Gastrocnemius medialis (tissue), 4 donors: Measurements from ENCODE around the gene PROC. TPM values are rescaled to one million over a fixed set of nuclear protein-coding genes. Genes with fewer than 3 reads are reported as not detected.

Source experiments
- ATAC-seq, 2 donors: fragments of 150-250 bp; one replicate each; pipeline ENCODE4 v1.9.1; 2016
- DNase-seq, 2 donors: peaks; one replicate each; pipeline ENCODE4 v3.0.0-alpha.2; 2019
- H3K27ac ChIP-seq, 4 donors: fragments of 200-600 bp; sonication (generic); 1 replicate in 1 of 4; 2 replicates in 3 of 4; pipeline ENCODE4 v1.5.1; 2016 to 2018; ENCODE audit warnings: mild to moderate bottlenecking in 2 of 4, moderate library complexity in 1 of 4
- H3K27me3 ChIP-seq, 3 donors: fragments of 200-600 bp; sonication (generic) in 2 of 3; 1 replicate in 1 of 3; 2 replicates in 2 of 3; pipeline versions ENCODE4 v1.5.1 to v1.6.0; 2016 to 2019; ENCODE audit warnings: mild to moderate bottlenecking in 1 of 3, moderate library complexity in 1 of 3
- H3K36me3 ChIP-seq, 2 donors: fragments of 200-600 bp; sonication (generic) in 1 of 2; one replicate each; pipeline ENCODE4 v1.5.1; 2017 to 2018
- H3K4me1 ChIP-seq, 2 donors: fragments of 200-600 bp; sonication (generic) in 1 of 2; one replicate each; pipeline ENCODE4 v1.5.1; 2016 to 2017; ENCODE audit warnings: mild to moderate bottlenecking in 2 of 2
- H3K4me3 ChIP-seq, 4 donors: fragments of 200-600 bp; sonication (generic) in 3 of 4; 1 replicate in 1 of 4; 2 replicates in 3 of 4; pipeline ENCODE4 v1.5.1; 2016 to 2019; ENCODE audit warnings: mild to moderate bottlenecking in 2 of 4
- H3K9me3 ChIP-seq, 3 donors: fragments of 200-600 bp; sonication (generic) in 2 of 3; 1 replicate in 1 of 3; 2 replicates in 2 of 3; pipeline ENCODE4 v1.5.1; 2016 to 2019
- CTCF ChIP-seq, 5 experiments: fragments of 450-650 bp in 3 of 5; fragments of 200-600 bp in 2 of 5; sonication (generic) in 2 of 5; IDR thresholded peaks in 4 of 5; conservative IDR thresholded peaks in 1 of 5; 1 replicate in 4 of 5; 2 replicates in 1 of 5; pipeline ENCODE4 v1.5.1; 2016 to 2019; ENCODE audit warnings: antibody characterized with exemption in 5 of 5, mild to moderate bottlenecking in 3 of 5, moderate library complexity in 3 of 5
- POLR2A ChIP-seq, 2 donors: fragments of 450-650 bp; IDR thresholded peaks; one replicate each; pipeline ENCODE4 v1.6.1; 2017; ENCODE audit warnings: antibody characterized with exemption in 2 of 2, mild to moderate bottlenecking in 2 of 2, moderate library complexity in 2 of 2
- in situ Hi-C, 4 donors: fragments of 200-750 bp; cut with MboI; loops; one replicate each; pipeline versions ENCODE4 v1.15.0 to v1.8.0; 2017; ENCODE audit warnings: low sequenced_read_pairs in 4 of 4
- intact Hi-C: fragments of 100-400 bp; cut with DNase I; formaldehyde crosslinking; loops from one replicate; pipeline ENCODE4 v1.15.1; 2023; ENCODE audit warnings: low total_unique reads
- total RNA-seq, 4 donors: library from RNA; depleted of rRNA; stranded (reverse); fragments of >200 nt; gene quantifications; one replicate each; pipeline versions ENCODE4 v1.1.0 to v1.2.3, GENCODE V29; 2016

The PROC gene
- total RNA-seq, 4 donors from 2014 or later = 0.29 to 0.58 TPM; not detected in 2

GRCh38 chr2:127453392-127454171 lies 35.4 kb downstream of the PROC start:
- Histone ChIP-seq H3K4me3 (no peak overlapping the region), H3K36me3 (no peaks in the 10 kb centered on the region), H3K9me3 (no peaks in the 10 kb centered on the region), H3K4me1 (no peaks in the 10 kb centered on the region), H3K27ac (no peak overlapping the region), H3K27me3 (no peaks in the 10 kb centered on the region)
- no peak for DNase-seq
- no peak for ATAC-seq
- intact Hi-C loops = no loop called here
- TF ChIP-seq CTCF (IDR thresholded peaks at IDR 0.05 in 4 of 5, conservative IDR thresholded peaks at IDR 0.05 in 1 of 5) = no peak
- TF ChIP-seq POLR2A (IDR thresholded peaks at IDR 0.05) = no peak
- in situ Hi-C loops = no loop called here

- no peaks in the 10 kb centered on the region for H3K9me3 ChIP-seq
- no peaks in the 10 kb centered on the region for H3K36me3 ChIP-seq
- no peak for DNase-seq
- H3K27ac ChIP-seq = no peak overlapping the region
- H3K4me1 ChIP-seq = no peaks in the 10 kb centered on the region
- no peaks in the 10 kb centered on the region for H3K27me3 ChIP-seq
- H3K4me3 ChIP-seq = no peak overlapping the region
- no peak for ATAC-seq
- intact Hi-C loops = no loop called here
- in situ Hi-C loops = no loop called here
- TF ChIP-seq CTCF (IDR thresholded peaks at IDR 0.05 in 4 of 5, conservative IDR thresholded peaks at IDR 0.05 in 1 of 5) (no peak), POLR2A (IDR thresholded peaks at IDR 0.05) (no peak)
Measured at GRCh38 chr2:127454595-127455565, 36.7 kb downstream of the PROC start.

GRCh38 chr2:127455566-127456493 lies 37.6 kb downstream of the PROC start:
- Histone ChIP-seq H3K4me1 (no peaks in the 10 kb centered on the region), H3K9me3 (no peaks in the 10 kb centered on the region), H3K4me3 (no peak overlapping the region), H3K36me3 (no peaks in the 10 kb centered on the region), H3K27ac (no peak overlapping the region), H3K27me3 (no peaks in the 10 kb centered on the region)
- in situ Hi-C loops = no loop called here
- intact Hi-C loops = no loop called here
- TF ChIP-seq CTCF (IDR thresholded peaks at IDR 0.05 in 4 of 5, conservative IDR thresholded peaks at IDR 0.05 in 1 of 5) = no peak
- TF ChIP-seq POLR2A (IDR thresholded peaks at IDR 0.05) = no peak
- DNase-seq = no peak
- ATAC-seq = no peak

GRCh38 chr2:127456960-127457359 lies 38.7 kb downstream of the PROC start:
- Histone ChIP-seq H3K4me3 (no peak overlapping the region), H3K27ac (no peak overlapping the region), H3K4me1 (no peaks in the 10 kb centered on the region), H3K9me3 (no peaks in the 10 kb centered on the region), H3K36me3 (no peaks in the 10 kb centered on the region), H3K27me3 (no peaks in the 10 kb centered on the region)
- DNase-seq = no peak
- TF ChIP-seq POLR2A (IDR thresholded peaks at IDR 0.05) (no peak), CTCF (IDR thresholded peaks at IDR 0.05 in 4 of 5, conservative IDR thresholded peaks at IDR 0.05 in 1 of 5) (no peak)
- in situ Hi-C loops (no loop called here), intact Hi-C loops (no loop called here)
- ATAC-seq = no peak
